ENCODE measurements around the gene NDST1.
A peak's percentile ranks its signal among the peaks of the same experiment; 100 is the strongest.
"Not testable (repeated sequence)": the region's sequence is repeated elsewhere in the genome, so short reads cannot be mapped to it uniquely, and the experiment has no call there.

The NDST1 gene

GRCh38 chr5:150507474-150508276, at the start of gene NDST1:
NDST1 (plus strand) TSS chr5:150508131; CDS start chr5:150521255, 13,124 bp downstream.
- no peak for DNase-seq

- DNase-seq: peak; percentile 82
These were observed 49.0 kb upstream of the NDST1 start for GRCh38 chr5:150458802-150459557.

- DNase-seq: no peak
These were observed 47.1 kb upstream of the NDST1 start for GRCh38 chr5:150460781-150461180.

- DNase-seq: no peak
These were observed 46.7 kb upstream of the NDST1 start for GRCh38 chr5:150461231-150461630.

GRCh38 chr5:150464554-150465012, 43.3 kb upstream of the NDST1 start:
- no peak for DNase-seq

GRCh38 chr5:150465927-150466326, 42.0 kb upstream of the NDST1 start:
- no peak for DNase-seq

GRCh38 chr5:150468206-150468605, 39.7 kb upstream of the NDST1 start:
- no peak for DNase-seq

- DNase-seq: no peak
These were observed 38.0 kb upstream of the NDST1 start for GRCh38 chr5:150469718-150470469.

- DNase-seq: no peak
These were observed 34.1 kb upstream of the NDST1 start for GRCh38 chr5:150473673-150474358.

GRCh38 chr5:150476568-150476967, 31.4 kb upstream of the NDST1 start:
- not testable (repeated sequence) for DNase-seq

- DNase-seq: no peak
These were observed 28.5 kb upstream of the NDST1 start for GRCh38 chr5:150479416-150479815.

GRCh38 chr5:150481708-150481965, 26.3 kb upstream of the NDST1 start:
- DNase-seq: no peak

- no peak for DNase-seq
These were observed 25.9 kb upstream of the NDST1 start for GRCh38 chr5:150481972-150482406.

GRCh38 chr5:150484964-150485692, 22.8 kb upstream of the NDST1 start:
- DNase-seq: no peak

- DNase-seq: no peak
These were observed 22.1 kb upstream of the NDST1 start for GRCh38 chr5:150485693-150486401.

GRCh38 chr5:150486402-150487198, 21.3 kb upstream of the NDST1 start:
- peak; percentile 21 for DNase-seq

- no peak for DNase-seq
These were observed 20.5 kb upstream of the NDST1 start for GRCh38 chr5:150487199-150488061.

GRCh38 chr5:150488519-150489359, 19.2 kb upstream of the NDST1 start:
- no peak for DNase-seq

Data from activated CD4-positive, alpha-beta T cell treated with anti-CD3 and anti-CD28 coated beads for 1 hour (primary cell).